IMR-90 (cell line): ENCODE data around the gene SCFD2. TPM values are rescaled to one million over a fixed set of nuclear protein-coding genes. Genes with fewer than 3 reads are reported as not detected.

Experiments
- ATAC-seq: fragments of 200-7000 bp; cut with Tn5 transposase; 2 replicates; pipeline ENCODE4 v1.9.1; 2020; ENCODE audit warnings: low read depth, mild to moderate bottlenecking, moderate library complexity
- BruUV-seq: library from RNA; stranded (reverse); fragments of 400-500 nt; replicated peaks from 2 replicates; lab custom pipeline; 2021; lab: Mats Ljungman, UMichigan
- CTCF ChIA-PET: fragments of 300-600 bp; formaldehyde crosslinking; extraction: SDS; loops from one replicate; lab custom pipeline; 2021; ENCODE audit warnings: antibody characterized with exemption; lab: Yijun Ruan, JAX
- POLR2A ChIA-PET: fragments of 300-600 bp; sonication (Branson Sonifier 250); formaldehyde crosslinking; loops from one replicate; lab custom pipeline; 2022; ENCODE audit warnings: antibody characterized with exemption; ENCODE audit not compliant: unreplicated experiment; lab: Charles Lee
- DNase-seq: peaks from one replicate; pipeline ENCODE4 v3.0.0; 2013
- H2AFZ ChIP-seq: replicated peaks from 2 replicates; pipeline ENCODE3; 2013; ENCODE audit warnings: low read length, mild to moderate bottlenecking; ENCODE audit not compliant: poor library complexity
- H2AK5ac ChIP-seq: 2 replicates; pipeline ENCODE4 v1.6.1; 2013; ENCODE audit warnings: low read depth, low read length, inconsistent platforms
- H2AK9ac ChIP-seq: replicated peaks from 2 replicates; pipeline ENCODE3; 2013; ENCODE audit warnings: mild to moderate bottlenecking, low read depth, low read length, moderate library complexity; ENCODE audit not compliant: poor library complexity
- H2BK120ac ChIP-seq: 2 replicates; pipeline ENCODE4 v1.6.1; 2013; ENCODE audit warnings: low read depth, low read length, inconsistent platforms
- H2BK15ac ChIP-seq: 3 replicates; pipeline ENCODE4 v1.6.1; 2013; ENCODE audit warnings: low read depth, low read length, inconsistent platforms
- H2BK20ac ChIP-seq: 2 replicates; pipeline ENCODE4 v1.6.1; 2013; ENCODE audit warnings: low read depth, mild to moderate bottlenecking, inconsistent platforms, low read length, moderate library complexity
- H2BK5ac ChIP-seq: 2 replicates; pipeline ENCODE4 v1.6.1; 2013; ENCODE audit warnings: mild to moderate bottlenecking, low read depth, low read length, inconsistent platforms; ENCODE audit not compliant: poor library complexity, severe bottlenecking
- H3K14ac ChIP-seq: replicated peaks from 2 replicates; pipeline ENCODE4 v1.6.1; 2013; ENCODE audit warnings: low read depth, low read length, inconsistent platforms
- H3K18ac ChIP-seq: 2 replicates; pipeline ENCODE4 v1.6.1; 2013; ENCODE audit warnings: low read depth, low read length, control low read depth
- H3K23ac ChIP-seq: 2 replicates; pipeline ENCODE4 v1.6.1; 2013; ENCODE audit warnings: low read depth, low read length, inconsistent platforms
- H3K27ac ChIP-seq: 2 replicates; pipeline ENCODE4 v1.5.1; 2013; ENCODE audit warnings: mild to moderate bottlenecking, control low read depth, low read length; ENCODE audit not compliant: insufficient read depth
- H3K27me3 ChIP-seq: 2 replicates; pipeline ENCODE4 v1.6.1; 2013; ENCODE audit warnings: low read length; ENCODE audit not compliant: control insufficient read depth, insufficient read depth
- H3K36me3 ChIP-seq: 2 replicates; pipeline ENCODE4 v1.6.1; 2013; ENCODE audit warnings: low read length, mixed read lengths; ENCODE audit not compliant: control insufficient read depth, insufficient read depth
- H3K4ac ChIP-seq: 2 replicates; pipeline ENCODE4 v1.6.1; 2013; ENCODE audit warnings: low read depth, low read length, inconsistent platforms
- H3K4me1 ChIP-seq: 2 replicates; pipeline ENCODE4 v1.6.1; 2013; ENCODE audit warnings: low read length, mixed read lengths; ENCODE audit not compliant: control insufficient read depth, insufficient read depth
- H3K4me2 ChIP-seq: 2 replicates; pipeline ENCODE4 v1.6.1; 2013; ENCODE audit warnings: low read depth, mild to moderate bottlenecking, control low read depth, low read length, moderate library complexity
- H3K4me3 ChIP-seq: 2 replicates; pipeline ENCODE4 v1.5.1; 2013; ENCODE audit warnings: low read depth, mild to moderate bottlenecking, control low read depth, low read length, moderate library complexity; ENCODE audit not compliant: insufficient read depth
- H3K56ac ChIP-seq: 2 replicates; pipeline ENCODE4 v1.6.1; 2013; ENCODE audit warnings: low read length, inconsistent platforms; ENCODE audit not compliant: insufficient read depth; ENCODE audit errors: extremely low read depth
- H3K79me1 ChIP-seq, 2 experiments: 2 replicates each; pipeline ENCODE4 v1.6.1; 2013; ENCODE audit warnings: low read length in 2 of 2, inconsistent platforms in 1 of 2, low read depth in 1 of 2
- H3K9ac ChIP-seq: 2 replicates; pipeline ENCODE4 v1.6.1; 2013; ENCODE audit warnings: low read depth, low read length, control low read depth
- H3K9me1 ChIP-seq: 2 replicates; pipeline ENCODE4 v1.6.1; 2013; ENCODE audit warnings: low read length, inconsistent platforms; ENCODE audit not compliant: insufficient read depth
- H3K9me3 ChIP-seq: 2 replicates; pipeline ENCODE4 v1.6.1; 2013; ENCODE audit warnings: low read length; ENCODE audit not compliant: control insufficient read depth, insufficient read depth
- H4K20me1 ChIP-seq: 2 replicates; pipeline ENCODE4 v1.6.1; 2013; ENCODE audit warnings: low read length, inconsistent platforms; ENCODE audit not compliant: insufficient read depth
- H4K5ac ChIP-seq: 2 replicates; pipeline ENCODE4 v1.6.1; 2013; ENCODE audit warnings: mild to moderate bottlenecking, low read depth, low read length, control low read depth
- H4K8ac ChIP-seq, 2 experiments: 2 replicates each; pipeline ENCODE4 v1.6.1; 2013; ENCODE audit warnings: low read depth in 2 of 2, low read length in 2 of 2, control low read depth in 1 of 2, inconsistent platforms in 1 of 2
- H4K91ac ChIP-seq: 2 replicates; pipeline ENCODE4 v1.6.1; 2013; ENCODE audit warnings: low read depth, low read length, inconsistent platforms; ENCODE audit not compliant: insufficient read depth
- BHLHE40 ChIP-seq: fragments of 150-350 bp; IDR thresholded peaks from 2 replicates; pipeline ENCODE4 v1.6.1; 2016; ENCODE audit warnings: mild to moderate bottlenecking, low read depth, low read length
- CEBPB ChIP-seq: IDR thresholded peaks from 2 replicates; pipeline ENCODE4 v1.6.1; 2012; ENCODE audit warnings: low read depth, low read length, improper control_type of control experiment
- CHD1 ChIP-seq: IDR thresholded peaks from 2 replicates; pipeline ENCODE4 v1.6.1; 2012; ENCODE audit warnings: low read depth, low read length, improper control_type of control experiment
- FOS ChIP-seq: fragments of 150-350 bp; IDR thresholded peaks from 2 replicates; pipeline ENCODE4 v1.6.1; 2016; ENCODE audit warnings: low read depth, low read length
- MAFK ChIP-seq: IDR thresholded peaks from 2 replicates; pipeline ENCODE4 v1.6.1; 2012; ENCODE audit warnings: low read depth, low read length, improper control_type of control experiment
- MAZ ChIP-seq: IDR thresholded peaks from 2 replicates; pipeline ENCODE4 v1.6.1; 2012; ENCODE audit warnings: low read depth, mild to moderate bottlenecking, low read length, improper control_type of control experiment, moderate library complexity, borderline replicate concordance
- MXI1 ChIP-seq: IDR thresholded peaks from 2 replicates; pipeline ENCODE4 v1.6.1; 2012; ENCODE audit warnings: low read depth, mild to moderate bottlenecking, low read length, moderate library complexity, borderline replicate concordance
- NFE2L2 ChIP-seq: fragments of 150-350 bp; IDR thresholded peaks from 2 replicates; pipeline ENCODE4 v1.6.1; 2016; ENCODE audit warnings: low read depth, mild to moderate bottlenecking, low read length
- POLR2A ChIP-seq: IDR thresholded peaks from 2 replicates; pipeline ENCODE4 v1.6.1; 2012; ENCODE audit warnings: mild to moderate bottlenecking, low read depth, low read length
- RAD21 ChIP-seq: IDR thresholded peaks from 2 replicates; pipeline ENCODE4 v1.6.1; 2012; ENCODE audit warnings: low read length, improper control_type of control experiment
- RCOR1 ChIP-seq: IDR thresholded peaks from 2 replicates; pipeline ENCODE4 v1.6.1; 2012; ENCODE audit warnings: mild to moderate bottlenecking, low read length, improper control_type of control experiment; ENCODE audit not compliant: insufficient replicate concordance
- RFX5 ChIP-seq: IDR thresholded peaks from 2 replicates; pipeline ENCODE4 v1.8.0; 2012; ENCODE audit warnings: low read depth, mild to moderate bottlenecking, low read length, moderate library complexity
- SMC3 ChIP-seq: fragments of 150-350 bp; IDR thresholded peaks from 2 replicates; pipeline ENCODE4 v1.6.1; 2016; ENCODE audit warnings: low read depth, mild to moderate bottlenecking, antibody characterized with exemption, low read length, moderate library complexity
- WGBS, 2 experiments: methylation state at CpG; one replicate each; pipeline versions ENCODE4 v1.1.5 to v1.1.7; 2013; ENCODE audit warnings: missing lambda C conversion rate in 2 of 2; ENCODE audit not compliant: insufficient read length in 1 of 2; ENCODE audit errors: extremely low coverage in 2 of 2; 5-methylcytosine and 5-hydroxymethylcytosine counted together
- dilution Hi-C: fragments of 300-500 bp; cut with HindIII; formaldehyde crosslinking; loops from one replicate; pipeline ENCODE4 v1.14.3; 2018; ENCODE audit warnings: low sequenced_read_pairs; ENCODE audit not compliant: unreplicated experiment
- in situ Hi-C: fragments of 300-500 bp; cut with MboI; formaldehyde crosslinking; loops from 3 replicates; pipeline ENCODE4 v1.14.3; 2019; ENCODE audit warnings: low sequenced_read_pairs, inconsistent platforms, mixed read lengths
- intact Hi-C: fragments of 100-400 bp; cut with micrococcal nuclease; formaldehyde crosslinking; loops from 2 replicates; pipeline ENCODE4 v1.10.0; 2022
- polyA plus RNA-seq, 3 experiments: library from polyadenylated mRNA; depleted of rRNA; stranded (reverse); fragments of >200 nt; gene quantifications; 2 replicates each; pipeline ENCODE4 v1.2.3, GENCODE V29; 2012; ENCODE audit warnings: low replicate concordance in 1 of 3
- total RNA-seq: library from RNA; depleted of rRNA; stranded (reverse); fragments of >200 nt; gene quantifications from 2 replicates; pipeline ENCODE4 v1.2.3, GENCODE V29; 2012
- TF ChIP-seq, protein P1 (sequence below): fragments of 150-350 bp; IDR thresholded peaks from 2 replicates; pipeline ENCODE4 v1.6.1; 2016; ENCODE audit warnings: low read depth, mild to moderate bottlenecking, low read length, moderate library complexity, borderline replicate concordance
- TF ChIP-seq, protein P2 (sequence below): conservative IDR thresholded peaks from 2 replicates; pipeline ENCODE4 v1.5.1; 2012; ENCODE audit warnings: mild to moderate bottlenecking, low read depth, low read length, improper control_type of control experiment
- TF ChIP-seq, protein P3 (sequence below): fragments of 150-350 bp; IDR thresholded peaks from 2 replicates; pipeline ENCODE4 v1.6.1; 2017; ENCODE audit warnings: mild to moderate bottlenecking, antibody characterized with exemption, low read length, low read depth

SCFD2 gene
- total and polyA plus RNA-seq, 2 of the 4 experiments (the other 2 are of a cell fraction) = 18.9 to 62.4 TPM

DNA sequence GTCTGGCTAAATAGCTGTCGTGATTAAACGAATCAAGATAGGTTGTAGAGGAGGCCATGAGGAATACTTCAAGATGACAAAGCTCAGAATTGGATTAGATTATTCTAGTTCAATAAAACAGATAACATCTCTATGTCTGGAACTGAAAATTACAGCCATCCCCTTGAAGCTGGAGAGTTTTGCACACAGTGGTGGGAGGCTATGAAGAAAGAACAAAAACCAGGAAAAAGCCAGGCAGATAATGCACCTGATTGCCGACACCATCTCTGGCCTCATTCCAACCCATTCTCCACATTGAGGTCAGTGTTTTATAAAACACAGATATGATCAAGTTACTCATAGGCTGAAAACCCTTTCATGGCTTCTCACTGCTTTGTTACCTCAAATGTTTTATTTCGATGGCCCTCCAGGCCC, 315.5 kb downstream of the SCFD2 start:
- Histone ChIP-seq H3K18ac (no peak overlapping the region), H3K4me1 (0 out of 2 replicates have a peak, but pooled peaks cover 2% of the 10 kb centered on the region), H2AK5ac (no peak overlapping the region), H3K23ac (no peak overlapping the region), H4K5ac (no peak overlapping the region), H3K4me2 (no peak overlapping the region), H3K9ac (no peak overlapping the region), H4K20me1 (no peaks in the 10 kb centered on the region), H3K79me1 (no peaks in the 10 kb centered on the region; a peak in 1 of 4 replicates), H3K14ac (no peak overlapping the region), H3K36me3 (no peaks in the 10 kb centered on the region), H2BK15ac (no peak overlapping the region), H3K4me3 (no peak overlapping the region), H3K4ac (no peak overlapping the region), H2BK5ac (no peak overlapping the region), H3K9me1 (no peaks in the 10 kb centered on the region), H3K27ac (no peak overlapping the region), H4K91ac (no peak overlapping the region), H2BK20ac (no peak overlapping the region), H3K56ac (no peak overlapping the region), H2AK9ac (no peak overlapping the region), H3K9me3 (no peaks in the 10 kb centered on the region), H2BK120ac (no peak overlapping the region), H4K8ac (no peak overlapping the region), H2AFZ (no peak overlapping the region), H3K27me3 (no peaks in the 10 kb centered on the region)
- in situ Hi-C loops (no loop called here), intact Hi-C loops (no loop called here), dilution Hi-C loops (no loop called here)
- no peak for TF ChIP-seq RCOR1
- TF ChIP-seq, protein P1, sequence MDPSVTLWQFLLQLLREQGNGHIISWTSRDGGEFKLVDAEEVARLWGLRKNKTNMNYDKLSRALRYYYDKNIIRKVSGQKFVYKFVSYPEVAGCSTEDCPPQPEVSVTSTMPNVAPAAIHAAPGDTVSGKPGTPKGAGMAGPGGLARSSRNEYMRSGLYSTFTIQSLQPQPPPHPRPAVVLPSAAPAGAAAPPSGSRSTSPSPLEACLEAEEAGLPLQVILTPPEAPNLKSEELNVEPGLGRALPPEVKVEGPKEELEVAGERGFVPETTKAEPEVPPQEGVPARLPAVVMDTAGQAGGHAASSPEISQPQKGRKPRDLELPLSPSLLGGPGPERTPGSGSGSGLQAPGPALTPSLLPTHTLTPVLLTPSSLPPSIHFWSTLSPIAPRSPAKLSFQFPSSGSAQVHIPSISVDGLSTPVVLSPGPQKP = no peak
- no peak for TF ChIP-seq BHLHE40
- no peak for TF ChIP-seq RAD21
- TF ChIP-seq, protein P2, sequence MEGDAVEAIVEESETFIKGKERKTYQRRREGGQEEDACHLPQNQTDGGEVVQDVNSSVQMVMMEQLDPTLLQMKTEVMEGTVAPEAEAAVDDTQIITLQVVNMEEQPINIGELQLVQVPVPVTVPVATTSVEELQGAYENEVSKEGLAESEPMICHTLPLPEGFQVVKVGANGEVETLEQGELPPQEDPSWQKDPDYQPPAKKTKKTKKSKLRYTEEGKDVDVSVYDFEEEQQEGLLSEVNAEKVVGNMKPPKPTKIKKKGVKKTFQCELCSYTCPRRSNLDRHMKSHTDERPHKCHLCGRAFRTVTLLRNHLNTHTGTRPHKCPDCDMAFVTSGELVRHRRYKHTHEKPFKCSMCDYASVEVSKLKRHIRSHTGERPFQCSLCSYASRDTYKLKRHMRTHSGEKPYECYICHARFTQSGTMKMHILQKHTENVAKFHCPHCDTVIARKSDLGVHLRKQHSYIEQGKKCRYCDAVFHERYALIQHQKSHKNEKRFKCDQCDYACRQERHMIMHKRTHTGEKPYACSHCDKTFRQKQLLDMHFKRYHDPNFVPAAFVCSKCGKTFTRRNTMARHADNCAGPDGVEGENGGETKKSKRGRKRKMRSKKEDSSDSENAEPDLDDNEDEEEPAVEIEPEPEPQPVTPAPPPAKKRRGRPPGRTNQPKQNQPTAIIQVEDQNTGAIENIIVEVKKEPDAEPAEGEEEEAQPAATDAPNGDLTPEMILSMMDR = no peak
- TF ChIP-seq FOS = no peak
- no peak for TF ChIP-seq MAZ
- TF ChIP-seq CHD1 = no peak
- no peak for TF ChIP-seq NFE2L2
- TF ChIP-seq POLR2A = no peak
- TF ChIP-seq MAFK = no peak
- TF ChIP-seq SMC3 = no peak
- TF ChIP-seq CEBPB = no peak
- TF ChIP-seq, protein P3, sequence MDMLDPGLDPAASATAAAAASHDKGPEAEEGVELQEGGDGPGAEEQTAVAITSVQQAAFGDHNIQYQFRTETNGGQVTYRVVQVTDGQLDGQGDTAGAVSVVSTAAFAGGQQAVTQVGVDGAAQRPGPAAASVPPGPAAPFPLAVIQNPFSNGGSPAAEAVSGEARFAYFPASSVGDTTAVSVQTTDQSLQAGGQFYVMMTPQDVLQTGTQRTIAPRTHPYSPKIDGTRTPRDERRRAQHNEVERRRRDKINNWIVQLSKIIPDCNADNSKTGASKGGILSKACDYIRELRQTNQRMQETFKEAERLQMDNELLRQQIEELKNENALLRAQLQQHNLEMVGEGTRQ = no peak
- no peak for TF ChIP-seq RFX5
- no peak for TF ChIP-seq MXI1
- DNase-seq = no peak
- 100% methylated on average over 1 of the region's 4 CpGs; no CpG with 5 or more reads in 1 of the 2 experiments for WGBS, 2 experiments
- ChIA-PET CTCF (no interaction called here), POLR2A (no interaction called here)
- ATAC-seq = no peak
- no TSS peak for BruUV-seq
